Posterior cingulate gyrus (tissue), 11 donors: ENCODE results near the gene CRY1.
"Not testable (repeated sequence)": the region's sequence is repeated elsewhere in the genome, so short reads cannot be mapped to it uniquely, and the experiment has no call there.

Experiments
- DNase-seq, 10 donors: peaks; one replicate each; pipeline versions ENCODE4 v3.0.0 to v3.0.0-alpha.2; 2020 to 2021; ENCODE audit warnings: mixed read lengths in 3 of 10
- intact Hi-C: fragments of 100-400 bp; cut with DNase I; formaldehyde crosslinking; loops from one replicate; pipeline ENCODE4 v1.15.1; 2023

CRY1 gene

DNA sequence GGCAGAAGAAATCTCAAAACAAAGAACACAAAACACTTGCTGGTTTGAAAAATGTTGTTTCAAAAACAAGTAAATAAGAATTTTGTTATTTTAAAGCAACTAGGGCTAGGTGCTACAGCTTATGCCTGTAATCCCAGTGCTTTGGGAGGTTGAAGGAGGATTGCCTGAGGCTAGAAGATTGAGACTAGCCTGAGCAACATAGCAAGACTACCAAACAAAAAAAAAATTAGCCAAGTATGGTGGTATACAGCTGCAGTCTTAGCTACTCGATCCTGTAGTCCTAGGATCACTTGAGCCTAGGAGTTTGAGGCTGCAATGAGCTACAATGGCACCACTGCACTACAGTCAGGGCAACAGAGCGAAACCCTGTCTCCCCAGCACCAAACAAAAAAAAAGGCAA, 73.8 kb downstream of the CRY1 start:
- intact Hi-C loops, result no loop called here
- no peak for DNase-seq

GRCh38 chr12:107017042-107017441, 76.3 kb downstream of the CRY1 start:
- no peak for DNase-seq
- intact Hi-C loops, result no loop called here

GRCh38 chr12:107014055-107014454, 79.3 kb downstream of the CRY1 start:
- DNase-seq, result no peak
- intact Hi-C loops, result no loop called here

DNA sequence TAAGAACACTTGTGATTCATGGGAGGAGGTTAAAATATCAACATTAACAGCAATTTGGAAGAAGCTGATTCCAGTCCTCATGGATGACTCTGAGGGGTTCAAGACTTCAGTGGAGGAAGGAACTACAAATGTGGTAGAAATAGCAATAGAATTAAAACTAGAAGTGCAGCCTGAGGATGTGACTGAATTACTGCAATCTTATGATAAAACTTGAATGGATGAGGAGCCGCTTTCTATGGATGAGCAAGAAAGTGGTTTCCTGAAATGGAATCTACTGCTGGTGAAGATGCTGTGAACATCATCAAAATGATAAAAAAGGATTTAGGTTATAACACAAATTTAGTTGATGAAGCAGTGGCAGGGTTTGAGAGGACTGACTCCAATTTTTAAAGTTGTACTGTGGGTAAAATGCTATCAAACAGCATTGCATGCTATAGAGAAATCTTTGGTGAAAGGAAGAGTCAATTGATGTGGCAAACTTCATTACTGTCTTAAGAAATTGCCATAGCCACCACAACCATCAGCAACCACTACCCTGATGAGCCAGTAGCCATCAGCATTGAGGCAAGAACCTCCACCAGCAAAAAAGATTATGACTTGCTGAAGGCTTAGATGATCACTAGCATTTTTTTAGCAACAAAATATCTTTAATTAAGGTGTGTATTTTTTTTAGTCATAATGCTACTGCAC, 80.5 kb downstream of the CRY1 start:
- intact Hi-C loops, result no loop called here
- no peak for DNase-seq

- no peak for DNase-seq
- intact Hi-C loops, result no loop called here
Measured at GRCh38 chr12:107011519-107011918, 81.8 kb downstream of the CRY1 start.

- intact Hi-C loops, result no loop called here
- no peak for DNase-seq
Measured at GRCh38 chr12:107007411-107007810, 85.9 kb downstream of the CRY1 start.

DNA sequence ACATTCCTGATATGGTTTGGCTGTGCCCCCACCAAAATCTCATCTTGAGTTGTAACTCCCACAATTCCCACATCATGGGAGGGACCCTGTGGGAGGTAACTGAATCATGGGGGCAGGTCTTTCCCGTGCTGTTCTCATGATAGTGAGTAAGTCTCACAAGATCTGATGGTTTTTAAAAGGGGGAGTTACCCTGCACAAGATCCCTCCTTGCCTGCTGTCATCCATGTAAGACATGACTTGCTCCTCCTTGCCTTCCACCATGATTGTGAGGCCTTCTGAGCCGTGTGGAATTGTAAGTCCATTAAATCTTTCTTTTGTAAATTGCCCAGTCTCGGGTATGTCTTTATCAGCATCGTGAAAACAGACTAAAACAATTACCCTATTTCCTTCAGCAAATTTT, 90.7 kb downstream of the CRY1 start:
- intact Hi-C loops, DNase-seq: not testable (repeated sequence)

DNA sequence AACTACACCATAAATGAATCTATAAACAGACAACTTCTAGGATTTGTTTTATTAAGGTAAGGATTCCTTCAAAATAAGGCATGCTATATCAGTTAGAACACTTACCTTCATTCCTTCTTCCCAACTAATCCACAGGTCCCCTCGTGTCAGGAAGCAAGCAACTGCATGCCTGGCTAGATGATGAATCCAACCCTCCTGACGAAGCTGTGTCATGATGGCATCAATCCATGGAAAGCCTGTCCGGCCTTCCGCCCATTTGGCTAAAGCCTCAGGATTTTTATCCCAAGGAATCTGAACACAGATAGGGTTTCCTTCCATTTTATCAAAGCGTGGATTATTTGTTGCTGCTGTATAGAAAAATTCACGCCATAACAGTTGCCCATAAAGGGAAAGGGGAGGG, 93.9 kb downstream of the CRY1 start:
- no peak for DNase-seq
- intact Hi-C loops, result no loop called here

DNA sequence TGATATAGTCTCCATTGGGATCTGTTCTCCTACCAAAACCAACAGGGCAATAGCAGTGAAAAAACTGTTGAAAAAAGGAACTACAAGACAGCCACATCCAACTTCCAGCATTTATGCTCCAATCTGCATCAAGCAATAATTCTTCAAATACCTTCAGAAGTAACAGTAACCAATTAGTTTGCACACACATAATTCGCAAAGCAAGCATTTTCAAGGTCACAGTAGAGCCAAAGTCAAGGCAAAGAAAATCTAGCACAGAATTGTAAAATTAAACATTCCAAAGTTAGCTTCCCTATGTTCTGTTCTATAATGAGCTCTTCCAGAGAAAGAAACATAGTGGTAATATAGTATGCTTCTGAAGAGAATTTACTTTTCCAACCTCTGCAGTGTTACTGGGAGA, 95.4 kb downstream of the CRY1 start:
- DNase-seq, result no peak
- intact Hi-C loops, result no loop called here

DNA sequence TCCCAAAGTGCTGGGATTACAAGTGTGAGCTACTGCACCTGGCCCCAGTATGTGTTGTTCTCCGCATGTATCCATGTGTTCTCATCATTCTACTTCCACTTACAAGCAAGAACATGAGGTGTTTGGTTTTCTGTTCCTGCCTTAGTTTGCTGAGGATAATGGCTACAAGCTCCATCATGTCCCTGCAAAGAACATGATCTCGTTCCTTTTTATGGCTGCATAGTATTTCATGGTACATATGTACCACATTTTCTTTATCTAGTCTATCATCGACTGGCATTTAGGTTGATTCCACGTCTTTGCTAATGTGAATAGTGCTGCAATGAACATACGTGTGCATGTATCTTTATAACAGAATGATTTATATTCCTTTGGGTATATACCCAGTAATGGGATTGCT, 97.2 kb downstream of the CRY1 start:
- DNase-seq, intact Hi-C loops: not testable (repeated sequence)

DNA sequence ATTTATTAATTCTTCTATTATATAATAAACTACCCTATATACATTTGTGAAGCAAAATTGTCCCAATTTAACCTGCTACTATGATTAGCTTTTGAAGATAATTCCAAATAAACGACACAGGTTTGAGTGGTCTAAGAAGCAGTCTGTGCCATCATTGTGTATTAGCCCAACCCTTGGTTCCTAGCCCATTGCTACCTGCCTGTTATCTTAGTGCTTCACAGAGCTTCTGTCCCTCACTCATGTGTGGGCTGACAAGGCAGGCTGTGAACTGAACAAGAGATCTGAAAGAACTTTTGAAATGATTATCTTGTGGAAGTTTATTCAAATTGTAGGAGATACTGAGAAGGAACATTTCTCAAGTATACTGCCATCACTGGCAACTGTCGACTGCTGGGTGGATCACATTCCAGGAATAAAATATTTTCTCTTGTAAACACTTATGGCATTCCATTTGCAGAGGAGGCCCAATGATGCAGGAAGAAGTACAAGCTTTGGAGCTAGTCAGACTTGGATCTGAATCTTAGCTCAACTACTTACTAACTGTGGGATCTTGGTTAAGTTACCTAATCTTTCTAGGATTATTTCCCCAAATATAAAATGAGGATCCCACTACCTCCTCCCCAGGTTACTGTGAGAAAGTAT, 98.6 kb downstream of the CRY1 start:
- intact Hi-C loops, result no loop called here

DNA sequence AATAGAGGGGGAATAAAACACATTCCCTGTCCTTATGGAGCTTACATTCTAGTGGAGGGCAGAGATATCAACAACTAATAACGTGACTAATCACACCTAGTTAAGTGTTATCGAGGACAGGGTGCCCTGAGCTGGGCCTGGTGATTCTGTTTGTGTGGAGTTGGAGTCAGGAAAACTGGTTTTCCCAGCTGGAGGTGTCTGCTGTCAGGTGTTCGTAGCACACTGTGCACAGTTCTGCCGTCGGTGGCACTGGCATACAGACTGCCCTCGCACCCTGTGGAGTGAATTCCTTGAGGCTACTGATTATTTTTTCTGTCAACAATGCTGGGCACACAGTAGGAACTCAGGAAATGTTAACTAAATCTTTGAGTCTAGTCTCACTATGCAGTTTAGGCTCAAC, 105.5 kb downstream of the CRY1 start:
- no peak for DNase-seq
- intact Hi-C loops, result loop anchor here (1.0 to 2.0 kb wide), 2 partner anchors 33 to 105 kb away; partner anchors contain the start of genes CRY1 and TMEM263

More for the DNA sequence above, 98.6 kb downstream of the CRY1 start:
- no peak for DNase-seq

- DNase-seq, result peak; percentile 87 to 99 (median 94)
- intact Hi-C loops, result loop anchor here (1.0 to 2.0 kb wide), 2 partner anchors 32 to 106 kb away; partner anchors contain the start of genes CRY1 and TMEM263
Measured at GRCh38 chr12:106986625-106987389, 106.5 kb downstream of the CRY1 start, which contains the start of gene MTERF2. TSS of gene MTERF2 (minus strand) at chr12:106987146. CDS start at chr12:106978714, 8,432 bp downstream.

GRCh38 chr12:106986135-106986534, 107.2 kb downstream of the CRY1 start:
- intact Hi-C loops, result loop anchor here (2.0 kb wide), 1 partner anchor 107 kb away; the partner anchor contains the start of gene CRY1
- DNase-seq, result no peak

GRCh38 chr12:106985479-106985878, 107.9 kb downstream of the CRY1 start:
- DNase-seq, result no peak
- intact Hi-C loops, result no loop called here

GRCh38 chr12:106984588-106985137, 108.7 kb downstream of the CRY1 start:
- no peak for DNase-seq
- intact Hi-C loops, result no loop called here

DNA sequence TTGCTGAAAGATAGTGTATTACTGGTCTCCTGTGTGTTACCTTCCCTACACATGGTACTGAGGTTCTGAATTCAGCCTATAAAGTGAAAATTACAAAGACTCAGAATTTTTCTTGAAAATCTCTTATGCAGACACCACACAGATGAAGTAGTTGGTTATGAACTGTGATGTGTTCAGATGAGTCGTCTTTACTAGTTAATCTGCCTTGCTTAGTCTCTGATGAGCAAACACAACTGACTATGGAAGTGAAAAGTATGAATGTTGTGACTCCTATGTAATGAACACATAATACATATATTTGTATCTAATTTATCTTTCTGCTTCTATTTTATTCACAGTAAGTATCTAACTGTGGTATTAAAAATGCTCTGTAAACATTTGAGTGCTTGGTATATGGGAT, 111.1 kb downstream of the CRY1 start:
- DNase-seq, result no peak
- intact Hi-C loops, result no loop called here

- intact Hi-C loops, result no loop called here
- no peak for DNase-seq
Measured at GRCh38 chr12:106981788-106982187, 111.6 kb downstream of the CRY1 start.

DNA sequence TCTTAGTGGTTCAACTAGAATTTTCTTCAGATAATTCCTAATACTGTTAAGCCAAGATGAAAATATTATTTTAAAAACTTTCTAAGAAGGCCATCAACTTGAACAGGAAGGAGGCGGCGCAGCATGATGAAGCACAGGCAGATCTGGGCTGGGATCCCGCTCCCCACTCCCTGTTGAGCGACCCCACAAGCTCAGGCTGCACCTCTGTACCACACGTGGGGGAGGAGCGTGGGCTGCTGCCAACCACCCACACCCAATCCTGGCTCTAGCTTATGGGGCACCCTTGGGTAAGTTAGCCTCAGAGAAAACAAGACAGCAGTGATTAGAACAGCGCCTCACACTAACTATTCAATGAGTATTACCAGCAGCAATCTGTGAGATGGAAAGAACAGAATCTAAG, 112.4 kb downstream of the CRY1 start:
- intact Hi-C loops, result no loop called here
- no peak for DNase-seq

DNA sequence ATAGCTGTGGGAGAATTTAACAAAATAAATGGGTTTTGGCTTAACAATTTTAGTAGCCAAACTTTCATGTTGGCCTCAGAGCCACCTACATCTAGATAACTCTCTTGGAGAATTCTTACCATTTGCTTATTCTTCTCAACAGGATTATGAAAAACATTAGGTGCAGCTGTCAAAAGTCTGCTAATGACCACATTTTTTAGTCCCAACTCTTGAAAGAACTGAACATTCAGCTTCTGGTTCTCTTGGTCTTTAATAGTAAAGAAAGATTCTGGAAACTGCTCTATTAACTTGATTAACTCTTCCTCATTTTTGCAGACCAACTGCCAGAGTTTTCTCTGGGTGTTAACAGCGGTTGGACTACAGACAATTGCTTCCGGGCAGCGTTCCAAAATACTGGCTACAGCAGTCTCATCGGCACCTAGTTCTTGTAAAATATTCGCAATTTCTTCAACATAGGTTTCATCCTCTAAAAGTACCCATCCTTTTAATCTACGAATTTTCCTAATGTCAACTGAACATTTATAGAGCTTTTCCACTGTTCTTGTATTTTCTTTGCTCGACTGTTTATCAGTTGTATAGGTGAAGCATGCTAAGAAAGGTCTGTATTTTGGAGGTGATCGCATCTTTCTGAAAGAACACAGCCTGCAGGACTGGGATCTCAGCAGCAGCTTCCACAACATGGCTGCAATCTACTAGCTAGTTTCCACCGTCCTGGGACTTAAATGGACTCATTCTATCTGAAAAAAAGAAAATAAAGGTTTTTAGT, 115.1 kb downstream of the CRY1 start:
- intact Hi-C loops, result no loop called here
- peak in 9 of 10 donors; percentile 23 to 85 (median 51) for DNase-seq
